Activated T-cell treated with anti-CD3 and anti-CD28 coated beads, Interleukin-2, amount 50 U/mL, for 4 hours (primary cell): ENCODE measurements around the gene CHD6. TPM values are rescaled to one million over a fixed set of nuclear protein-coding genes. Genes with fewer than 3 reads are reported as not detected.

Experiments
- ATAC-seq, 2 donors: fragments of 200-7000 bp; cut with Tn5 transposase; one replicate each; pipeline ENCODE4 v1.10.0; 2021
- DNase-seq: peaks from one replicate; pipeline ENCODE4 v3.0.0-alpha.2; 2020
- H3K27me3 Mint-ChIP-seq: one replicate; pipeline ENCODE4 v1.8.0; 2021; ENCODE audit warnings: low read depth, mixed read lengths
- H3K36me3 Mint-ChIP-seq: one replicate; pipeline ENCODE4 v1.8.0; 2022; ENCODE audit warnings: mixed read lengths; ENCODE audit not compliant: insufficient read depth
- H3K4me1 Mint-ChIP-seq: one replicate; pipeline ENCODE4 v1.8.0; 2021; ENCODE audit warnings: low read depth, mixed read lengths
- H3K4me3 Mint-ChIP-seq: one replicate; pipeline ENCODE4 v1.8.0; 2021; ENCODE audit warnings: mild to moderate bottlenecking, moderate library complexity, mixed read lengths
- H3K9me3 Mint-ChIP-seq: one replicate; pipeline ENCODE4 v1.8.0; 2021; ENCODE audit warnings: mixed read lengths
- total RNA-seq, 3 donors: library from RNA; stranded (reverse); gene quantifications; one replicate each; pipeline ENCODE4 v1.2.1, GENCODE V29; 2021

Gene CHD6
- total RNA-seq, 3 donors from 2014 or later, result 13.7 to 15.8 (median 15.5) TPM

DNA sequence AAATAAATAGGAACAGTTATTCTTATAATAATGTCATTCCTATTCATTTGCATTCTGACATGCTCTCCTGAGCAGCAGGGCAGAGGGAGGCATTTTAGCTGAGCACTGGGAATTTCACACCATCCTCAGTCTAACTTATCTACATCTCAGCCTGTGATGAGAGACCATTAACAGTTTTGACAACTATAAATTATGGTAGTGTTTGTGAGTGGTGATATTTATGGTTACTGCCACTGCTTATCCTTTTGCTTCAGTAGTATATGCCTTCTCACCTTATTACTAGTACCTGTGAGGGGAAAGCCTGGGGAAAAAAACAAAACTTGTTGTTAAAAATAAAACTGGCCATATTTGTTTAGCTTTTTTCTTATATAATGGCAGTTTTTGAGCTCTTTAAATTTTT is 17.0 kb upstream of the CHD6 start:
- ATAC-seq, result no peak
- Mint-ChIP-seq H3K4me3 (no peak overlapping the region), H3K9me3 (no peaks in the 10 kb centered on the region), H3K4me1 (no peaks in the 10 kb centered on the region), H3K36me3 (no peaks in the 10 kb centered on the region), H3K27me3 (peaks cover 7% of the 10 kb centered on the region)
- DNase-seq, result no peak

DNA sequence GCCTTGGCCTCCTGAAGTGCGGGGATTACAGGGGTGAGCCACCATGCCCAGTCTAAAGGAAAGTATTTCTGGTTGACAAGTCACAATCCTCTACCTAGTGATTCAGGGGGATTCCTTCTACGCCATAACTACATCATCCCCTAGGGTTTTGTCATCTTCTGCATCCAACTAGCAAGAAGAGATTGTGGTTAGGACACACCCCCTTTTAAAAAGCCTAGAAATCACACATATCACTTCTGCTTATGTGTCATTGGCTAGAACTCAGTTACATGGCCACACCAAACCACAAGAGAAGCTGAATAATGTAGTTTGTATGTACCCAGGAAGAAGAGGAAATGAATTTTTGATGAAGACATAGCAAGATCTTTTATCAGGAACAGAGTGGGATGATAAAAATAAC is 14.7 kb upstream of the CHD6 start:
- Mint-ChIP-seq H3K9me3 (no peaks in the 10 kb centered on the region), H3K27me3 (peaks cover 4% of the 10 kb centered on the region), H3K36me3 (no peaks in the 10 kb centered on the region), H3K4me1 (no peaks in the 10 kb centered on the region), H3K4me3 (no peak overlapping the region)
- DNase-seq (no peak), ATAC-seq (peak; percentile 34 to 78)

DNA sequence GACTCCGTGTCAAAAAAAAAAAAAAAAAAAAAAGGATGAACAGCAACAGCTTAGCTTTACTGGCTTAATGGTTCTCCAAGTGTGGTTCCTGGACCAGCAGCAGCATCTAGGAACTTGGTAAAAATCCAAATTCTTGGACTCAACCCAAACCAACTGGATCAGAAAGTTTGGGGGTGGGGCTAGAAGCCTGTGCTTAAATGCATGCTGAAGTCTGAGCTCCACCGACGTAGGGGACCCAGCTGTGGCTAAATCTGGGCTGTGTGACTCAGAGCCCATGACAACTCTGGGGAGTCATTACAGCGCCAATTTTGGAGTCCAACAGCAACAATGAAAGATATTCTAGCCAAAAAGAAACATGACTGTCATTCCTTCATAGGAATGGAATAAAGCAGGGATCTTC is 13.6 kb upstream of the CHD6 start:
- DNase-seq (no peak), ATAC-seq (no peak)
- Mint-ChIP-seq H3K9me3 (no peaks in the 10 kb centered on the region), H3K27me3 (peaks cover 4% of the 10 kb centered on the region), H3K4me3 (no peak overlapping the region), H3K36me3 (no peaks in the 10 kb centered on the region), H3K4me1 (no peaks in the 10 kb centered on the region)

DNA sequence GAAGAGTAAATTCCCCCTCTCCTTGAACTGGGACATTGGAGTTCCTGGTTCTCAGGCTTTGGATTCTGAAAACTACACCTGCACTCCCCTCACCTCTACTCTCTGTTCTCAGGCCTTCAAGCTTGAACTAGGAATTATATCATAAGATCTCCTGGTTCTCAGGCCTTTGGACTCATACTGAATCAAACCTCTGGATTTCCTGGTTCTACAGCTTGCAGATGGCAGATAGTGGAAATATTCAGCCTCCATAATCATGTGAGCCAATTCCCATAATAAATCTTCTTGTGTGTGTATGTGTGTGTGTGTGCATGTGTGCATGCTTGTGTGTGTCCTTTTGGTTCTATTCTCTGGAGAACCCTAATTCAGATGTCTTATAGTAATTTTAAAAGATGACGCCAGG is 12.7 kb upstream of the CHD6 start:
- Mint-ChIP-seq H3K27me3 (peaks cover 4% of the 10 kb centered on the region), H3K4me1 (no peaks in the 10 kb centered on the region), H3K9me3 (no peaks in the 10 kb centered on the region), H3K36me3 (no peaks in the 10 kb centered on the region), H3K4me3 (no peak overlapping the region)
- ATAC-seq, result no peak
- DNase-seq, result no peak

DNA sequence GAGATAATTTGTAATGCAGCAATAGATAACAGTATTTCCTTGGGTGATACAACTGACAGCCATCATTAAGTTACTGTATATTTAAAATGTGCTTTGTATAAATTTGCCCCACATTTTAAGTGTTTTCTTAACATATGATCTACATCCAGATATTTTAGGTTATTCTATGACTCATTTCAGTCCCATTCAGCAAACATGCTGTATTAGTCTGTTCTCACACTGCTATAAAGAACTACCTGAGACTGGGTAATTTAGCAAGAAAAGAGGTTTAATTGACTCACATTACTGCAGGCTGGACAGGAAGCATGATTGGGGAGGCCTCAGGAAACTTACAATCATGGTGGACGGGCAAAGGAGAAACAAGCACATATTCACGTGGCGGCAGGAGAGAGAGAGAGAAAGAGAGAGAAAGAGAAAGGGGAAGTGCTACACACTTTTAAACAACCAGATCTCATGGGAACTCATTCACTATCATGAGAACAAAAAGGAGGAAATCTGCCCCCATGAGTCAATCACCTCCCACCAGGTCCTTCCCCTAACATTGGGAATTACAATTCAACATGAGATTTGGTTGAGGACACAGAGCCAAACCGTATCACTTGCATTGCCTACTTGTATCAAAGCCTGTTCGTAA is 9.6 kb upstream of the CHD6 start:
- no peak overlapping the region for H3K4me3 Mint-ChIP-seq
- peaks cover 1% of the 10 kb centered on the region for H3K27me3 Mint-ChIP-seq
- DNase-seq (no peak), ATAC-seq (no peak)
- no peaks in the 10 kb centered on the region for H3K4me1 Mint-ChIP-seq
- no peaks in the 10 kb centered on the region for H3K36me3 Mint-ChIP-seq
- no peaks in the 10 kb centered on the region for H3K9me3 Mint-ChIP-seq

DNA sequence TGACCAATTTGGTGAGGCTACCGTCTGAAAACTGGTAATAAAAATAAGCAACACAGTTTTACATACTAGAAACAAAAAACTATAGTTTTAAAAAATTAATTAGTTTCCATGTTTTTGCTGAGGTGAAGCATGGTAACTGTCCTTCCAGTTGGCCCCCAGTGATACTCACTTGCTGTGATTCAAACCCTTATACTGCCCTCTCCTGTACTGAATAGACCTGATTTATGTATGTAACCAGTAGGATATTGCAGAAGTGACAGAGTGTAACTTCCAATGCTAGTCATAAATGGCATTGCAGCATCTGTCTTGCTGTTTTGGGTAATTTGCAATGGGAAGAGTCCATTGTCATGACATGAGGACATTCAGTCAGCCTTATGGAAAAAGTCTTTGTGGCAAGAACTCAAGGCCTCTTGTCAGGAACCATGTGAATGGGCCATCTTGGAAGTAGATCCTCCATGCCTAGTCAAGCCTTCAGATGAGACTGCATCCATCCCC is 8.9 kb upstream of the CHD6 start:
- H3K4me1 Mint-ChIP-seq, result no peaks in the 10 kb centered on the region
- DNase-seq (no peak), ATAC-seq (no peak)
- no peaks in the 10 kb centered on the region for H3K9me3 Mint-ChIP-seq
- H3K4me3 Mint-ChIP-seq, result no peak overlapping the region
- no peaks in the 10 kb centered on the region for H3K27me3 Mint-ChIP-seq
- no peaks in the 10 kb centered on the region for H3K36me3 Mint-ChIP-seq

DNA sequence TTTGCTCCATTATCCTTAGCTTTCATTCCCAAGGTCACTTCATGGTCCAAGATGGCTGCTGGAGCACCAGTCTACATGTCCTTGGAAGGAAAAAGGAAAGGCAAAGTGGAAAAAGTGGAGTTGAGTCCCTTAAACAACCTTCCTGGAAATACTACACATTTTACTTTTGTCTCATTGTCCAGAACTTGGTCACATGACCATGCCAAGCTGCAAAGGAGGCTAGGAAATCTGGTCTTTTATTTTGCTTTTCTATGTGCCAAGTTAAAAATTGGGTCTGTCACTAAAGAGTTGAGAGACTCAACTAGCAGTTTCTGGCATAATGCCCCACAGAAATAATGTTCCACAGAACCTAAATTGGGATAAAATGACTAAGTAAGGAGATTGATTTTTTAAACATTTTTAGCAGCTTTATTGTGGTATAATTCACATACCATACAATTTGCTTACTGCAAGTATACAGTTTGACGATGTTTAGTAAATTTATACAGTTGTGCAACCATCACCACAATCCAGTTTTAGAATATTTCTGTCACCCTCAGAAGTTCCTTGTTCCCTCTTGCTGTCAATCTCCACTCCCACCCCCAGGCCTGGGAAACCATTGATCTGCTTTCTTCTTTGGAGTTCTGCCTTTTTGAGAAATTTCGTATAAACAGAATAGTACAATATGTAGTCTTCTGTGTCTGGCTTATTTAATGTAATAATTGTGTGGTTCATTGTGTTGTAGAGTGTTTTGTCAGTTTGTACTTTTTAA is 5.6 kb upstream of the CHD6 start:
- Mint-ChIP-seq H3K36me3 (no peaks in the 10 kb centered on the region), H3K4me1 (peaks cover 6% of the 10 kb centered on the region), H3K27me3 (no peaks in the 10 kb centered on the region), H3K9me3 (no peaks in the 10 kb centered on the region), H3K4me3 (no peak overlapping the region)
- ATAC-seq, result no peak
- no peak for DNase-seq

DNA sequence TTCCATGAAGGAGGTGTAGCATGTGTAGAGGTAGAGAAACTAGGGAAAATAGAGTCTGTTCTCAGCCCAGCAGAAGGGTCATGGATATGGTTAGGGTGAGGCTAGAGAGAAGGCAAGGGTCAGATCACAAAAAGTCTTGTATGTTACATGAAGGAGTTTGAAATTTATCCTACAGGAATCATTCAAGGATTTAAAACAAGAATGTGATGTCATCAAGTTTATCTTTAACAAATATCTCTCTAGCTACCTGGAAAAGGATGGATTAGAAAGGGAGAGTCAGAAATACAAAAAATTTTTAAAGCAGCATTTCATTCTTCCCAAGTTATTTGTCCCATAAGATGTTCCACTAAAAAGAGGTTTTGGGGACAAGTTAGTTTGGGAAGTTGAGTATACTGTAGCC is 4.4 kb upstream of the CHD6 start:
- no peaks in the 10 kb centered on the region for H3K36me3 Mint-ChIP-seq
- no peak for ATAC-seq

DNA sequence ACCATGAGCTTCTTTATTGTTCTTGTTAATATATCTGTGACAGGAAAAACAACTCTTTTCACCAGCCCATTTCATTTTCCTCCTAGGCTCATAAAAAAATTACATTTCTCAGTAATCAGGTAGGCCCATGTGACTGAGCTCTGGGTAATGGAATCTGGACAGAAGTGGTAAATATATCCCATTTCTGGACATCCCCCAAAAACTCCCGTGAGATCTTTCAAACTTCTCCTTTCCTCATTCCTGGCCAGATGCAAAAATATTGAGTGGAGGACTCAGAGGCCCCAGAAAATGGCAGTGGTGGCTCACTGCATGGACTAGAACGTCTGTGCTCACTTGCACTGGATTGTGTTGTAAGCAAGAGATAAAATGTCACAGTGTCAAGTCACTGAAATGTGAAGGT is 3.8 kb upstream of the CHD6 start:
- DNase-seq, result no peak
- no peak for ATAC-seq
- Mint-ChIP-seq H3K4me3 (no peak overlapping the region), H3K27me3 (no peaks in the 10 kb centered on the region), H3K9me3 (no peaks in the 10 kb centered on the region), H3K4me1 (peaks cover 11% of the 10 kb centered on the region), H3K36me3 (no peaks in the 10 kb centered on the region)

More for the DNA sequence above, 4.4 kb upstream of the CHD6 start:
- Mint-ChIP-seq H3K27me3 (no peaks in the 10 kb centered on the region), H3K9me3 (no peaks in the 10 kb centered on the region), H3K4me1 (peaks cover 7% of the 10 kb centered on the region), H3K4me3 (no peak overlapping the region)
- DNase-seq, result no peak

DNA sequence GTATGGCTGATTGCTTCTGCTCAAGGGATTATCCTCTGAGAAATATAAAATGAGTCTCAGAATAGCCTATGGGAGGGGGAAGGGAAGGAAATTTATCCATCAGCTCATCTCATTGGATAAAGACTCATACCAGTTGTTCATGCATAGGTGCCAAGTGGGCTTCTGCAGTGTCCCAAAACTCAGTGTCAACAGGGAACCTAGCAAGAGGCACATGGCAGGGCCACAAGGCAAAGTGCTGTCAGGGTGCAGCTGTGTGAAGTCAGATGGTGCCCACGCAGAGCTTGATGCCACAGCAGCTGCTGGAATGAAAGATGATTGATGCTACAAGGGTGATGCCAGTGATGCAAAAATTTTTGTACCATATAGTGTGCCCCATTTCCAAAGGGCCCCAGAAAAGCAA is 3.2 kb upstream of the CHD6 start:
- Mint-ChIP-seq H3K9me3 (no peaks in the 10 kb centered on the region), H3K4me3 (no peak overlapping the region), H3K36me3 (no peaks in the 10 kb centered on the region), H3K27me3 (no peaks in the 10 kb centered on the region), H3K4me1 (peaks cover 17% of the 10 kb centered on the region)
- ATAC-seq (no peak), DNase-seq (no peak)

DNA sequence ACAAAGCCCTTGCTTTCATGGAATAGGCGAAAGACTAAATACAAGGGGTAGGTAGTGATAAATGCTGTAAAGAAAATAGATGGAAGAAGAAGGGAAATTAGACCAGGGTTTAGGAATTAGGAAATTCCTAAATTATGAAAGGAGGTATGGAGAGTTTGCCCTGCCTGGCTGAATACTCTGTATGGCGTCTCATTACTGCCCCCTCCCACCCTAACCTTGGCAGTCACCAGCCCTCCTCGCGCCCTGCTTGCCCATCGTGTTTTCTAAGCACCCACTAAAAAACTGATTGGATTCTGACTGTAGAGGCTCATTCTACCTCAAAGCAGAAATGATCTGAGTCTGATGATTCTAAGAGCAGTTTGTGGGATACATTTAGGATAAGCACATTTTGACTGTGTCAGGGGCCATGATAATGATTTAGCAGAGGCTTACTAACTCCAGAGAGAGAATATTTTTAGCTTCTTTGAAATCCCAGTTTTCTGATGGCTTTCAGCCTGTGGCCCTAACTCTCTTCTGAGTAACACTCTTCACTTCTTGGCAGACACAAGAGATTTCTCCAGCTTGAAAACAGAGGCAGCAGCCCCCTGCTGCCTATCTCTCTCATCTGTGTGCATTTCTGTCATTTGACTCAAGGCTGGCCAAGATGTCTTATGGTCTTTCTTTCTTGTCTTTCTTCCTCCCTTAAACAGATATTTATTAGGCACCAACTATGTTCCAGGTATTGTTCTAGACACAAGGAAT is 1.4 kb upstream of the CHD6 start:
- ATAC-seq (no peak), DNase-seq (no peak)
- Mint-ChIP-seq H3K4me3 (peak overlapping the region; percentile 76), H3K36me3 (no peaks in the 10 kb centered on the region), H3K9me3 (no peaks in the 10 kb centered on the region), H3K27me3 (no peaks in the 10 kb centered on the region), H3K4me1 (peaks cover 35% of the 10 kb centered on the region)

DNA sequence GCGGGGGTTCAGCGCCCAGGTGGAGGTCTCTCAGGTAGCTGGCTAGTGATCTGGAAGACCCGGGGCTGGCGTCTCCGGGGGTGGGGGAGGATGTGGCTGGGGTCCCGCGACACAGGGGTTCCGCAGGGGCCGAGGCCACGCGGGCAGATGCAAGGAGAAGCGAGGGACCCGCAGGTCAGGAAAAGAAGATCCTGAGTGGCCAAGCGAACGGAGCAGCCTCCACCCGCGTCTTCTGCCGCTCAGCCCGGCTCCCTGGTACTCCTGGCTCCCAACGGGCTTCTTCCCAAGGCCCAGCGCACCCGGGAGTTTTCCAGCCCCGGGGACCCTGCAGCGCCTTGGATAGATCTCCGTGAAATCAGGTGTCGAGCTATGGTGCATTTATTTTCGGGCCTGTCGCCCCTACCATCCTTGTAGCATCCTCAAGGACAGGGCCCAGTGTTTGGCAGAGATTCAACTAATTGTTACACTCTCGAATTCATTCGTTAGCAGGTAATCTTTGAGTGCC is 682 bp upstream of the CHD6 start:
- peaks cover 39% of the 10 kb centered on the region for H3K4me1 Mint-ChIP-seq
- H3K36me3 Mint-ChIP-seq, result no peaks in the 10 kb centered on the region
- peak overlapping the region; percentile 76 for H3K4me3 Mint-ChIP-seq
- DNase-seq (no peak), ATAC-seq (peak in 1 of 2 donors; percentile 0)
- no peaks in the 10 kb centered on the region for H3K9me3 Mint-ChIP-seq
- H3K27me3 Mint-ChIP-seq, result no peaks in the 10 kb centered on the region

DNA sequence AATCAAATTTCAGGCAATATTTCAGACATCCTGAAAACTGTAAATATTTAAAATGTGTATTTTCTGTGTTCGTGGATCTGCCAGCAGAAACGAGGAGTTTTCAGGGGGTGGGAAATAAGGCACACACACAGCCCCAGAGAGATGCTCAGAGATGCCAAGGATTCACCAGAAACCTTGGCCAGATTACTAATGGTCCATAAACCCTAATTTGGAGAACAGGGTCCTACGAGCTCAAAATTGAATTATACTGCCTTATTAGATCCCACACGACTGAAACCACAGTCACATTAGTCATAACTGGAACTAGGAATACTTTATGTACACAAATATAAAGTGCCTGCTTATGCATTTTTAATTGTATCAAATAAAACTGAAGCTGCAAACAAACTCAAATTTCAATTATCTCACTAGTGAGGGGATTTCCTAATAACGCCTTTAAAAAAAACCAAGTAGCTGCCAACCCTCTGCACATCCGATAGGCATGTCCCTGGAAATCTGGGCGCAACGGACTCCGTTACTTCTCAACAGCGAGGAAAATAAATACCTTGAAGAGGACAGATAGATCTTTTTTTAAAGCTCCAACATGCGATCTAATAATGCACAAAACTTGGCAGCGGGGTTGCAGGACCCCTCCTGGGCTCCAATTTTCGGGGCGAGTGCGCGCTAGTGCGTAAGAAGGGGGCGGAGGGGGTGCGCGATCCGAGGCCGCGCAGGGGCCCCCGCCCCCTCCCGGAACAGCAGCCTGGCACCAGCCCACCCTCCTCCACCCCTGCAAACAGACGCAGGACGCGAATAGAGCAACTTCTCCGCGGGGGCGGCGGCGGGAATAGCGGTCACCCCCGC is 897 bp downstream of the CHD6 start:
- ATAC-seq (peak; percentile 13 to 14), DNase-seq (peak; percentile 31)
- H3K4me3 Mint-ChIP-seq, result peak overlapping the region; percentile 92
- H3K36me3 Mint-ChIP-seq, result no peaks in the 10 kb centered on the region
- no peaks in the 10 kb centered on the region for H3K27me3 Mint-ChIP-seq
- H3K9me3 Mint-ChIP-seq, result no peaks in the 10 kb centered on the region
- H3K4me1 Mint-ChIP-seq, result peaks cover 49% of the 10 kb centered on the region

DNA sequence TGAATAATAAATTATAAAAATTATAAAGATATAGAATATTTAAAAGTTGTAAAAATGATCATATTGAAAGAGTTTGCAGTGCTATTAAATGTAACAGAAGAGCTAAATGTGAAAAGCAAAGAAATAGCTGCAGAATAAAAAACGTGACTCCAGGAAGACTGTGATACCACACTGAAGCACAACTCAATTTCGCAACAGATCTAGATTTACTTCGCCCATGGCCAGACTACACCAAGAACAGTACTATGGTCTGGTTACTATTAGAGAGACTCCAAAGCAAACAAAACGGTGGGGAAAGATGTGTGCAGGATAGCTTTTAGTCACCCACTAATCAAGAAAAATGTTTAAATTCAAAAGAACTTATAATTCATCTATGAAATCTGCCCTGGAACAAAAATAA is 1.9 kb downstream of the CHD6 start:
- Mint-ChIP-seq H3K4me3 (peak overlapping the region; percentile 11), H3K9me3 (no peaks in the 10 kb centered on the region), H3K4me1 (peaks cover 56% of the 10 kb centered on the region), H3K36me3 (no peaks in the 10 kb centered on the region), H3K27me3 (no peaks in the 10 kb centered on the region)
- no peak for ATAC-seq
- no peak for DNase-seq
